ENCODE measurements around the gene PDPN. TPM values are rescaled to one million over a fixed set of nuclear protein-coding genes. Genes with fewer than 3 reads are reported as not detected.

The PDPN gene
- total and polyA plus RNA-seq, 9 of the 15 experiments (the other 6 are each of a cell fraction or from before 2014, with no cell fraction given) = 0.11 TPM; not detected in 8

DNA sequence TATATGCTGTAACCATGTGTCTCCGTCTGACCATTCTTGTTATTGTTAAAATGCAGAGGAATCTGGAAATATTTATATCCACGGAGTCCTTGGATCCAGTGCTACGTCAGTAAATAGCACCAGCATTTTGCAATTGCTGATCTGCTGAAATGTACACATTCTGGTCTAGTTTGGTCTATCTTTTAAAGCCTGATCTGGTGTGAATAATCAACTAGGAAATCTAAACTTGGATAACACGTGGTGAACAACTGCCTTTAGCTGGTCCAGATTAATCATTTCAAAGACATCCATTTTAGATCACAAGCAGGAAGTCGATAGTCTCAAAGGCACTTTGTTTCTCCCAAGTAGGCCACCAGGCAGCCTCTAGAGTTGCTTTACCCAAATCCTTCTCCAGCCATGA lies 32.6 kb downstream of the PDPN start:
- Histone ChIP-seq H3K36me3 (ENCODE audit: control insufficient read depth, insufficient read depth, low read length) (no peaks in the 10 kb centered on the region), H3K9me3 (replicated peaks; ENCODE audit: control insufficient read depth, insufficient read depth, low read depth, low read length) (no peaks in the 10 kb centered on the region), H3K9ac (ENCODE audit: insufficient read depth in 1 of 2, low read depth in 2 of 2, low read length in 2 of 2) (no peak overlapping the region), H3K4me2 (ENCODE audit: insufficient read depth, low read length) (no peak overlapping the region), H4K20me1 (replicated peaks; ENCODE audit: control insufficient read depth, insufficient read depth, low read length) (no peaks in the 10 kb centered on the region), H3K27me3 (ENCODE audit: control insufficient read depth in 2 of 2, insufficient read depth in 2 of 2, low read length in 2 of 2) (peaks cover 16 to 37% of the 10 kb centered on the region in 2 experiments; a peak in 4 of 5 replicates), H3K4me3 (no peak overlapping the region), H3K9me1 (ENCODE audit: control insufficient read depth, insufficient read depth, low read length) (no peaks in the 10 kb centered on the region), H3K4me1 (replicated peaks in 1 of 2; ENCODE audit: control insufficient read depth in 2 of 2, insufficient read depth in 2 of 2, low read length in 2 of 2) (no peaks in the 10 kb centered on the region), H2AFZ (ENCODE audit: low read depth, low read length) (no peak overlapping the region), H3K27ac (ENCODE audit: extremely low read depth, low read depth, low read length) (no peak overlapping the region), H3K79me2 (ENCODE audit: control insufficient read depth, insufficient read depth, low read length) (no peaks in the 10 kb centered on the region)
- TF ChIP-seq MXI1 (IDR thresholded peaks at IDR 0.05; ENCODE audit: low read depth, low read length) (no peak), ZNF347 (CRISPR knock-in tag; IDR thresholded peaks at IDR 0.05; ENCODE audit: low read depth) (no peak), NFE2 (IDR thresholded peaks at IDR 0.05; ENCODE audit: low read depth) (no peak), HMGXB4 (CRISPR knock-in tag; IDR thresholded peaks at IDR 0.05) (no peak), TAF9B (IDR thresholded peaks at IDR 0.05; ENCODE audit: partially characterized antibody) (no peak), RBM15 (IDR thresholded peaks at IDR 0.05; ENCODE audit: insufficient read depth, low read length) (no peak), ILK (tag; IDR thresholded peaks at IDR 0.05; ENCODE audit: borderline replicate concordance, low read depth) (no peak), ESRRB (CRISPR knock-in tag; IDR thresholded peaks at IDR 0.05; ENCODE audit: borderline replicate concordance) (no peak), NELFE (IDR thresholded peaks at IDR 0.05; ENCODE audit: insufficient read depth, insufficient read length) (no peak), DPF2 (IDR thresholded peaks at IDR 0.05) (no peak)
- TF ChIP-seq, protein P1, sequence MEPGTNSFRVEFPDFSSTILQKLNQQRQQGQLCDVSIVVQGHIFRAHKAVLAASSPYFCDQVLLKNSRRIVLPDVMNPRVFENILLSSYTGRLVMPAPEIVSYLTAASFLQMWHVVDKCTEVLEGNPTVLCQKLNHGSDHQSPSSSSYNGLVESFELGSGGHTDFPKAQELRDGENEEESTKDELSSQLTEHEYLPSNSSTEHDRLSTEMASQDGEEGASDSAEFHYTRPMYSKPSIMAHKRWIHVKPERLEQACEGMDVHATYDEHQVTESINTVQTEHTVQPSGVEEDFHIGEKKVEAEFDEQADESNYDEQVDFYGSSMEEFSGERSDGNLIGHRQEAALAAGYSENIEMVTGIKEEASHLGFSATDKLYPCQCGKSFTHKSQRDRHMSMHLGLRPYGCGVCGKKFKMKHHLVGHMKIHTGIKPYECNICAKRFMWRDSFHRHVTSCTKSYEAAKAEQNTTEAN (CRISPR knock-in tag; IDR thresholded peaks at IDR 0.05) = no peak
- intact Hi-C loops (cut with micrococcal nuclease) (no loop called here), in situ Hi-C loops (cut with MboI) (no loop called here)
- WGBS (ENCODE audit: insufficient coverage, low coverage, missing lambda C conversion rate) = 0% methylated on average over 5 of the region's 5 CpGs
- BruUV-seq (replicated peaks) = no TSS peak
- FAIRE-seq (peak; percentile 23), DNase-seq (ENCODE audit: extremely low read depth in 1 of 4, low spot score in 3 of 4) (no peak), ATAC-seq (no peak)
- CTCF ChIA-PET (ENCODE audit: low intra/inter-chr PET ratio) = interaction anchor here (0.6 kb wide), 1 partner anchor 1626 kb away, joined by 6 read pairs; no protein-coding TSS in a partner anchor
- POLR2A ChIA-PET = no interaction called here

Measured in K562 (cell line).